A549 (cell line): ENCODE results near the gene MYMK. TPM values are rescaled to one million over a fixed set of nuclear protein-coding genes. Genes with fewer than 3 reads are reported as not detected.

ENCODE experiments used
- ATAC-seq, 2 experiments: fragments of 200-7000 bp in 1 of 2; fragments of >200 bp in 1 of 2; cut with Nextera tagmentation in 1 of 2; cut with Tn5 transposase in 1 of 2; 3 replicates each; pipeline versions ENCODE4 v1.8.0 to v1.9.1; 2018 to 2020; ENCODE audit warnings: mild to moderate bottlenecking in 1 of 2, moderate library complexity in 1 of 2
- CTCF ChIA-PET: fragments of 300-600 bp; sonication (Branson Sonifier 250); formaldehyde crosslinking; extraction: SDS; loops from one replicate; lab custom pipeline; 2021; ENCODE audit warnings: antibody characterized with exemption, inconsistent platforms; lab: Yijun Ruan, JAX
- POLR2A ChIA-PET: fragments of 350-600 bp; formaldehyde crosslinking; extraction: SDS; loops from one replicate; lab custom pipeline; 2021; ENCODE audit warnings: antibody characterized with exemption, inconsistent platforms; lab: Yijun Ruan, JAX
- DNase-seq, 2 experiments: peaks; one replicate each; pipeline versions ENCODE4 v3.0.0 to v3.0.0-alpha.2; 2011 to 2016; ENCODE audit warnings: low read depth in 1 of 2, low spot score in 1 of 2
- FAIRE-seq: peaks from 2 replicates; lab custom pipeline; 2011; peaks lifted over from hg19 to GRCh38; lab: Jason Lieb, UNC
- H3K27ac ChIP-seq, 2 experiments: fragments of >200 bp; sonication (Bioruptor Twin); formaldehyde crosslinking; 3 replicates each; pipeline ENCODE4 v1.5.1; 2016 to 2017
- H3K4me1 ChIP-seq: fragments of >200 bp; sonication (Bioruptor Twin); formaldehyde crosslinking; 3 replicates; pipeline ENCODE4 v1.6.1; 2016
- H3K4me2 ChIP-seq: fragments of >200 bp; sonication (Bioruptor Twin); formaldehyde crosslinking; 3 replicates; pipeline ENCODE4 v1.6.1; 2016
- H3K4me3 ChIP-seq: fragments of >200 bp; sonication (Bioruptor Twin); formaldehyde crosslinking; 3 replicates; pipeline ENCODE4 v1.5.1; 2016
- H3K9me3 ChIP-seq: fragments of >200 bp; sonication (Bioruptor Twin); formaldehyde crosslinking; 3 replicates; pipeline ENCODE4 v1.6.1; 2016
- CEBPB ChIP-seq, 2 experiments: fragments of >200 bp in 1 of 2; sonication (Bioruptor Twin) in 1 of 2; formaldehyde crosslinking in 1 of 2; IDR thresholded peaks; 2 replicates each; pipeline ENCODE4 v1.6.1; 2012 to 2016
- GATA3 ChIP-seq: IDR thresholded peaks from 2 replicates; pipeline ENCODE4 v1.6.1; 2012; ENCODE audit warnings: borderline replicate concordance
- HOXB5 ChIP-seq: fragments of 250-450 bp; sonication (Bioruptor Pico); IDR thresholded peaks from 2 replicates; pipeline ENCODE4 v1.5.0; 2020; ENCODE audit warnings: mild to moderate bottlenecking, moderate library complexity
- JUN ChIP-seq, 2 experiments: fragments of >200 bp; sonication (Bioruptor Twin); formaldehyde crosslinking; IDR thresholded peaks; 2 replicates in 1 of 2; 3 replicates in 1 of 2; pipeline ENCODE4 v1.6.1; 2016 to 2017
- KDM1A ChIP-seq: fragments of 200-600 bp; sonication (generic); IDR thresholded peaks from 2 replicates; pipeline ENCODE4 v1.6.1; 2016; ENCODE audit warnings: low read depth, mild to moderate bottlenecking
- MAFK ChIP-seq: fragments of 450-650 bp; IDR thresholded peaks from 2 replicates; pipeline ENCODE4 v1.6.1; 2014; ENCODE audit not compliant: partially characterized antibody
- NFE2L2 ChIP-seq: fragments of 150-350 bp; conservative IDR thresholded peaks from 2 replicates; pipeline ENCODE4 v1.6.1; 2014; ENCODE audit warnings: low read length
- NR3C1 ChIP-seq: fragments of >200 bp; sonication (Bioruptor Twin); formaldehyde crosslinking; IDR thresholded peaks from 3 replicates; pipeline ENCODE4 v1.6.1; 2017
- RAD21 ChIP-seq, 2 experiments: fragments of >200 bp in 1 of 2; sonication (Bioruptor Twin) in 1 of 2; formaldehyde crosslinking in 1 of 2; IDR thresholded peaks in 1 of 2; conservative IDR thresholded peaks in 1 of 2; 2 replicates in 1 of 2; 3 replicates in 1 of 2; pipeline ENCODE4 v1.6.1; 2012 to 2018; ENCODE audit warnings: inconsistent platforms in 1 of 2
- RCOR1 ChIP-seq: fragments of 150-350 bp; IDR thresholded peaks from 2 replicates; pipeline ENCODE4 v1.6.1; 2014; ENCODE audit warnings: antibody characterized with exemption, low read length, low read depth
- SMC3 ChIP-seq: fragments of >200 bp; sonication (Bioruptor Twin); formaldehyde crosslinking; IDR thresholded peaks from 3 replicates; pipeline ENCODE4 v1.6.1; 2018; ENCODE audit warnings: inconsistent platforms
- TFCP2L1 ChIP-seq: fragments of 250-450 bp; sonication (Bioruptor Pico); IDR thresholded peaks from 2 replicates; pipeline ENCODE4 v1.5.0; 2021; ENCODE audit warnings: mild to moderate bottlenecking
- ZC3H11A ChIP-seq: fragments of 450-650 bp; IDR thresholded peaks from 2 replicates; pipeline ENCODE4 v1.6.1; 2014; ENCODE audit warnings: antibody characterized with exemption, mild to moderate bottlenecking
- ZFP36 ChIP-seq: fragments of 450-650 bp; IDR thresholded peaks from 2 replicates; pipeline ENCODE4 v1.6.1; 2014; ENCODE audit warnings: borderline replicate concordance; ENCODE audit not compliant: partially characterized antibody
- ZNF302 ChIP-seq: fragments of 250-450 bp; sonication (Bioruptor Pico); IDR thresholded peaks from 2 replicates; pipeline ENCODE4 v1.9.0; 2021; ENCODE audit warnings: inconsistent platforms, mild to moderate bottlenecking, moderate library complexity
- WGBS: methylation state at CpG from one replicate; pipeline ENCODE4 v1.1.6; 2017; ENCODE audit errors: missing lambda C conversion rate; 5-methylcytosine and 5-hydroxymethylcytosine counted together
- polyA plus RNA-seq, 4 experiments: library from polyadenylated mRNA; depleted of rRNA in 3 of 4; stranded (reverse); fragments of >200 nt; fragmentation: RNase III in 1 of 4; extraction: RNeasy Plus Mini Kit Qiagen cat#74134 plus additional on column Dnase treatment in 1 of 4; gene quantifications; 2 replicates in 3 of 4; 3 replicates in 1 of 4; pipeline ENCODE4 v1.2.3, GENCODE V29; 2011 to 2017
- TF ChIP-seq, protein P1 (sequence below): fragments of 200-600 bp; sonication (generic); IDR thresholded peaks from 2 replicates; pipeline ENCODE4 v1.6.1; 2016; ENCODE audit warnings: antibody characterized with exemption, mild to moderate bottlenecking, moderate library complexity
- TF ChIP-seq, protein P2 (sequence below): IDR thresholded peaks from 2 replicates; pipeline ENCODE4 v1.6.1; 2012
- TF ChIP-seq, protein P3 (sequence below): fragments of 150-350 bp; IDR thresholded peaks from 2 replicates; pipeline ENCODE4 v1.6.1; 2014; ENCODE audit warnings: low read depth, mild to moderate bottlenecking, low read length

Gene MYMK
- polyA plus RNA-seq, 2 of the 4 experiments (the other 2 are of a cell fraction) = not detected

DNA sequence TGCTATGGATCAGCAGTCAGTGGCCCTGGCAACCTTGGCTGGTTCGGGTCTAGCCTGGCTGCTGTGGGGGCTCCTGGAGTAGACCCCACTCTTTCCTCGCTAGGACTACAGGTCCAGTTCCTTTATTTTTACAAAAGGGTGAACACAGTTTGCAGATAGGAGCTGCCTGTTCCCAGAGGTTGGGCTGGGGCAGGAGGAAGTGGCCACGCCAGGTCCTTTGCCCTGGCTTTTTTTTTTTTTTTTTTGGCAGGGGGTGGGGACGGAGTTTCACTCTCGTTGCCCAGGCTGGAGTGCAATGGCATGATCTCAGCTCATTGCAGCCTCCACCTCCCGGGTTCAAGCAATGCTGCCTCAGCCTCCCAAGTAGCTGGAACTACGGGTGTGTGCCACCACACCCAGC, 53.8 kb downstream of the MYMK start:
- CTCF ChIA-PET = interaction anchor here (0.7 to 1.2 kb wide), 4 partner anchors 12 to 286 kb away, joined by 3 read pairs; no protein-coding TSS in a partner anchor
- no peak overlapping the region for H3K4me3 ChIP-seq
- TF ChIP-seq ZC3H11A (no peak), GATA3 (no peak), SMC3 (no peak), NFE2L2 (no peak)
- TF ChIP-seq, protein P1, sequence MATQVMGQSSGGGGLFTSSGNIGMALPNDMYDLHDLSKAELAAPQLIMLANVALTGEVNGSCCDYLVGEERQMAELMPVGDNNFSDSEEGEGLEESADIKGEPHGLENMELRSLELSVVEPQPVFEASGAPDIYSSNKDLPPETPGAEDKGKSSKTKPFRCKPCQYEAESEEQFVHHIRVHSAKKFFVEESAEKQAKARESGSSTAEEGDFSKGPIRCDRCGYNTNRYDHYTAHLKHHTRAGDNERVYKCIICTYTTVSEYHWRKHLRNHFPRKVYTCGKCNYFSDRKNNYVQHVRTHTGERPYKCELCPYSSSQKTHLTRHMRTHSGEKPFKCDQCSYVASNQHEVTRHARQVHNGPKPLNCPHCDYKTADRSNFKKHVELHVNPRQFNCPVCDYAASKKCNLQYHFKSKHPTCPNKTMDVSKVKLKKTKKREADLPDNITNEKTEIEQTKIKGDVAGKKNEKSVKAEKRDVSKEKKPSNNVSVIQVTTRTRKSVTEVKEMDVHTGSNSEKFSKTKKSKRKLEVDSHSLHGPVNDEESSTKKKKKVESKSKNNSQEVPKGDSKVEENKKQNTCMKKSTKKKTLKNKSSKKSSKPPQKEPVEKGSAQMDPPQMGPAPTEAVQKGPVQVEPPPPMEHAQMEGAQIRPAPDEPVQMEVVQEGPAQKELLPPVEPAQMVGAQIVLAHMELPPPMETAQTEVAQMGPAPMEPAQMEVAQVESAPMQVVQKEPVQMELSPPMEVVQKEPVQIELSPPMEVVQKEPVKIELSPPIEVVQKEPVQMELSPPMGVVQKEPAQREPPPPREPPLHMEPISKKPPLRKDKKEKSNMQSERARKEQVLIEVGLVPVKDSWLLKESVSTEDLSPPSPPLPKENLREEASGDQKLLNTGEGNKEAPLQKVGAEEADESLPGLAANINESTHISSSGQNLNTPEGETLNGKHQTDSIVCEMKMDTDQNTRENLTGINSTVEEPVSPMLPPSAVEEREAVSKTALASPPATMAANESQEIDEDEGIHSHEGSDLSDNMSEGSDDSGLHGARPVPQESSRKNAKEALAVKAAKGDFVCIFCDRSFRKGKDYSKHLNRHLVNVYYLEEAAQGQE = no peak
- no peaks in the 10 kb centered on the region for H3K9me3 ChIP-seq
- POLR2A ChIA-PET = interaction anchor here (1.2 kb wide), 1 partner anchor 12 kb away, joined by 3 read pairs; no protein-coding TSS in a partner anchor
- no peak for ATAC-seq
- DNase-seq = no peak
- WGBS = 90% methylated on average over 7 of the region's 7 CpGs
- H3K27ac ChIP-seq = no peak overlapping the region
- no peaks in the 10 kb centered on the region for H3K4me1 ChIP-seq
- H3K4me2 ChIP-seq = no peak overlapping the region
- FAIRE-seq = no peak

DNA sequence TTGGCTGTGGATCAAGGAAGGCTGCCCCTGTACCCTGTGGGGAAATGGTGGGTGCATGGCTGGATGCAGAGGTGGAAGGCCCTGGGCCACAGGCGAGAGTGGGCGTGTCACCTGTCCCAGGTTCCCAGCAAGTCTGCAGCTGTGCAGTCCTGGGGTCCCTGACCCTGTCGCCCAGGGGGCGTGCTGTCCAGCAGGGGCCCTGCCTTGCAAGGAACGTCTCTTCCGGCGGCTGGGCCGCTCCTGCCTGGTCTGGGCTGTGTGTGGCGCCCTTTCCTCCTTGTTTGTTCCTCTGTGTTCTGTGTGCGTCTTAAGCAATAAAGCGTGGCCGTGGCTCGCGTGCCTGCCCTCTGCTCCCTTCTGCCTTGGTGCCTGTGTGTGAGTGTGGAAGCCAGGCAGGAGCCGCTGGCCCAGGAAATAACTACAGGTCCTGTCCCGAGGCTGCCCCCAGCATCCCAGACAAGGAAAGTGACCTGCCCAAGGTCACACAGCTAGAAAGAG, 54.3 kb downstream of the MYMK start:
- Histone ChIP-seq H3K27ac (no peak overlapping the region), H3K4me3 (no peak overlapping the region), H3K9me3 (no peaks in the 10 kb centered on the region), H3K4me1 (no peaks in the 10 kb centered on the region), H3K4me2 (no peak overlapping the region)
- CTCF ChIA-PET = interaction anchor here (0.8 to 1.2 kb wide), 3 partner anchors 11 to 66 kb away, joined by 3 read pairs; no protein-coding TSS in a partner anchor
- POLR2A ChIA-PET = interaction anchor here (1.2 to 3.4 kb wide), 2 partner anchors 11 kb away, joined by 3 to 9 read pairs; partner anchors contain the start of gene CACFD1
- FAIRE-seq (no peak), DNase-seq (no peak), ATAC-seq (peak in 1 of 2 experiments; percentile 12; a peak in 2 of 6 replicates)
- 84% methylated on average over 13 of the region's 16 CpGs for WGBS
- TF ChIP-seq HOXB5 (CRISPR knock-in tag) (no peak), KDM1A (no peak), JUN (IDR thresholded peaks at IDR 0.05) (peak in 1 of 2 experiments; percentile 25; a peak in 1 of 5 replicates), MAFK (no peak), TFCP2L1 (no peak), NR3C1 (no peak), ZFP36 (no peak), CEBPB (IDR thresholded peaks at IDR 0.05) (no peak), ZNF302 (CRISPR knock-in tag) (no peak), RAD21 (conservative IDR thresholded peaks at IDR 0.05 in 1 of 2, IDR thresholded peaks at IDR 0.05 in 1 of 2) (no peak), RCOR1 (no peak)
- TF ChIP-seq, protein P2, sequence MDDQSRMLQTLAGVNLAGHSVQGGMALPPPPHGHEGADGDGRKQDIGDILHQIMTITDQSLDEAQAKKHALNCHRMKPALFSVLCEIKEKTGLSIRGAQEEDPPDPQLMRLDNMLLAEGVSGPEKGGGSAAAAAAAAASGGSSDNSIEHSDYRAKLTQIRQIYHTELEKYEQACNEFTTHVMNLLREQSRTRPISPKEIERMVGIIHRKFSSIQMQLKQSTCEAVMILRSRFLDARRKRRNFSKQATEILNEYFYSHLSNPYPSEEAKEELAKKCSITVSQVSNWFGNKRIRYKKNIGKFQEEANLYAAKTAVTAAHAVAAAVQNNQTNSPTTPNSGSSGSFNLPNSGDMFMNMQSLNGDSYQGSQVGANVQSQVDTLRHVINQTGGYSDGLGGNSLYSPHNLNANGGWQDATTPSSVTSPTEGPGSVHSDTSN = 0 out of 2 replicates have a peak, but pooled peaks have one; percentile 49
- TF ChIP-seq, protein P3, sequence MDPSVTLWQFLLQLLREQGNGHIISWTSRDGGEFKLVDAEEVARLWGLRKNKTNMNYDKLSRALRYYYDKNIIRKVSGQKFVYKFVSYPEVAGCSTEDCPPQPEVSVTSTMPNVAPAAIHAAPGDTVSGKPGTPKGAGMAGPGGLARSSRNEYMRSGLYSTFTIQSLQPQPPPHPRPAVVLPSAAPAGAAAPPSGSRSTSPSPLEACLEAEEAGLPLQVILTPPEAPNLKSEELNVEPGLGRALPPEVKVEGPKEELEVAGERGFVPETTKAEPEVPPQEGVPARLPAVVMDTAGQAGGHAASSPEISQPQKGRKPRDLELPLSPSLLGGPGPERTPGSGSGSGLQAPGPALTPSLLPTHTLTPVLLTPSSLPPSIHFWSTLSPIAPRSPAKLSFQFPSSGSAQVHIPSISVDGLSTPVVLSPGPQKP = no peak
